T follicular helper cell (primary cell): ENCODE results near the gene HPRT1.

Source experiments
- DNase-seq: peaks from one replicate; pipeline ENCODE4 v3.0.0-alpha.2; 2020; ENCODE audit warnings: low read depth

Gene HPRT1

GRCh38 chrX:134476284-134476683 lies 16.3 kb downstream of the HPRT1 start:
- no peak for DNase-seq

- no peak for DNase-seq
Observed at GRCh38 chrX:134478374-134478773, 18.4 kb downstream of the HPRT1 start.

GRCh38 chrX:134480061-134480460 lies 20.1 kb downstream of the HPRT1 start:
- DNase-seq, result no peak

- no peak for DNase-seq
Observed at GRCh38 chrX:134481339-134481738, 21.4 kb downstream of the HPRT1 start.

- no peak for DNase-seq
Observed at GRCh38 chrX:134482371-134482770, 22.4 kb downstream of the HPRT1 start.

GRCh38 chrX:134484039-134484438 lies 24.1 kb downstream of the HPRT1 start:
- no peak for DNase-seq

- DNase-seq, result no peak
Observed at GRCh38 chrX:134501941-134502340, 42.0 kb downstream of the HPRT1 start.

GRCh38 chrX:134502686-134503085 lies 42.7 kb downstream of the HPRT1 start:
- DNase-seq, result no peak

GRCh38 chrX:134512566-134512965 lies 52.6 kb downstream of the HPRT1 start:
- no peak for DNase-seq

- DNase-seq, result no peak
Observed at GRCh38 chrX:134513091-134513490, 53.1 kb downstream of the HPRT1 start.

GRCh38 chrX:134520860-134521390 lies 61.0 kb downstream of the HPRT1 start:
- DNase-seq, result no peak

- DNase-seq, result no peak
Observed at GRCh38 chrX:134524181-134524580, 64.2 kb downstream of the HPRT1 start.

- DNase-seq, result no peak
Observed at GRCh38 chrX:134525086-134525792, 65.3 kb downstream of the HPRT1 start.

- DNase-seq, result no peak
Observed at GRCh38 chrX:134526399-134526798, 66.4 kb downstream of the HPRT1 start.

- DNase-seq, result no peak
Observed at GRCh38 chrX:134528960-134529359, 69.0 kb downstream of the HPRT1 start.

GRCh38 chrX:134529481-134529880 lies 69.5 kb downstream of the HPRT1 start:
- DNase-seq, result no peak

- no peak for DNase-seq
Observed at GRCh38 chrX:134530845-134531244, 70.9 kb downstream of the HPRT1 start.

- no peak for DNase-seq
Observed at GRCh38 chrX:134533352-134533751, 73.4 kb downstream of the HPRT1 start.

GRCh38 chrX:134533952-134534351 lies 74.0 kb downstream of the HPRT1 start:
- DNase-seq, result no peak

- DNase-seq, result no peak
Observed at GRCh38 chrX:134537179-134537955, 77.4 kb downstream of the HPRT1 start.

GRCh38 chrX:134538316-134538715 lies 78.4 kb downstream of the HPRT1 start:
- no peak for DNase-seq

GRCh38 chrX:134541906-134542305 lies 81.9 kb downstream of the HPRT1 start:
- no peak for DNase-seq

- DNase-seq, result no peak
Observed at GRCh38 chrX:134542485-134542884, 82.5 kb downstream of the HPRT1 start.
